Aorta (tissue), 5 donors: ENCODE results near the gene EVPL. TPM values are rescaled to one million over a fixed set of nuclear protein-coding genes. Genes with fewer than 3 reads are reported as not detected.
A peak's percentile ranks its signal among the peaks of the same experiment; 100 is the strongest.
"Not testable (repeated sequence)": the region's sequence is repeated elsewhere in the genome, so short reads cannot be mapped to it uniquely, and the experiment has no call there.

Source experiments
- ATAC-seq: fragments of 200-7000 bp; cut with Tn5 transposase; one replicate; pipeline ENCODE4 v1.9.1; 2022; ENCODE audit warnings: moderate library complexity; ENCODE audit not compliant: low FRiP score
- DNase-seq, 2 donors: peaks; one replicate each; pipeline ENCODE4 v3.0.0-alpha.2; 2020
- H3K27ac ChIP-seq, 2 donors: one replicate each; pipeline ENCODE4 v1.5.1; 2013; ENCODE audit warnings: low read length in 2 of 2, mild to moderate bottlenecking in 2 of 2, moderate library complexity in 2 of 2, control low read depth in 1 of 2, inconsistent platforms in 1 of 2, low read depth in 1 of 2
- H3K27me3 ChIP-seq, 2 donors: one replicate each; pipeline ENCODE4 v1.6.1; 2013; ENCODE audit warnings: control low read depth in 1 of 2, low read length in 1 of 2, mild to moderate bottlenecking in 1 of 2, moderate library complexity in 1 of 2; ENCODE audit not compliant: insufficient read depth in 2 of 2, control insufficient read depth in 1 of 2
- H3K36me3 ChIP-seq, 2 donors: one replicate each; pipeline ENCODE4 v1.6.1; 2013; ENCODE audit warnings: control low read depth in 1 of 2, low read length in 1 of 2, mild to moderate bottlenecking in 1 of 2; ENCODE audit not compliant: insufficient read depth in 2 of 2, control insufficient read depth in 1 of 2
- H3K4me1 ChIP-seq, 2 donors: one replicate each; pipeline ENCODE4 v1.6.1; 2013; ENCODE audit warnings: low read length in 2 of 2, control low read depth in 1 of 2, mild to moderate bottlenecking in 1 of 2, moderate library complexity in 1 of 2; ENCODE audit not compliant: insufficient read depth in 2 of 2, control insufficient read depth in 1 of 2
- H3K4me3 ChIP-seq, 2 donors: one replicate each; pipeline ENCODE4 v1.5.1; 2013; ENCODE audit warnings: low read length in 2 of 2, control low read depth in 1 of 2, mild to moderate bottlenecking in 1 of 2
- H3K9me3 ChIP-seq: one replicate; pipeline ENCODE4 v1.6.1; 2013; ENCODE audit warnings: mild to moderate bottlenecking, low read length; ENCODE audit not compliant: control insufficient read depth
- WGBS, 2 donors: extraction: QIAGEN DNeasy Blood & Tissue Kit; methylation state at CpG; one replicate each; pipeline ENCODE4 v1.1.7; 2013; 5-methylcytosine and 5-hydroxymethylcytosine counted together
- intact Hi-C, 2 donors: fragments of 100-400 bp; cut with DNase I; formaldehyde crosslinking; loops; one replicate each; pipeline versions ENCODE4 v1.14.2 to v1.15.0; 2022
- polyA plus RNA-seq, 2 donors: library from polyadenylated mRNA; stranded (reverse); fragments of 200-250 nt; gene quantifications; one replicate each; pipeline ENCODE4 v1.2.3, GENCODE V29; 2013
- total RNA-seq, 2 donors: library from RNA; stranded (reverse); fragmentation: NEBNext Ultra II Directional; extraction: Animal tissue kit (Norgen Biotek cat#: 25700); gene quantifications; one replicate each; pipeline ENCODE4 v1.2.1, GENCODE V29; 2021
- donor health status: healthy with polysubstance abuse.
- donor health status: Bipolar disorder and iron deficiency.
- donor health status: DM: no; HTN: no; CAD: no.
- donor health status: DM: no; HTN: no; CAD: no.
- donor health status: DM: yes; HTN: yes; CAD: no.

Gene EVPL
- total and polyA plus RNA-seq, 4 donors: 0.10 to 12.5 (median 0.19) TPM

DNA sequence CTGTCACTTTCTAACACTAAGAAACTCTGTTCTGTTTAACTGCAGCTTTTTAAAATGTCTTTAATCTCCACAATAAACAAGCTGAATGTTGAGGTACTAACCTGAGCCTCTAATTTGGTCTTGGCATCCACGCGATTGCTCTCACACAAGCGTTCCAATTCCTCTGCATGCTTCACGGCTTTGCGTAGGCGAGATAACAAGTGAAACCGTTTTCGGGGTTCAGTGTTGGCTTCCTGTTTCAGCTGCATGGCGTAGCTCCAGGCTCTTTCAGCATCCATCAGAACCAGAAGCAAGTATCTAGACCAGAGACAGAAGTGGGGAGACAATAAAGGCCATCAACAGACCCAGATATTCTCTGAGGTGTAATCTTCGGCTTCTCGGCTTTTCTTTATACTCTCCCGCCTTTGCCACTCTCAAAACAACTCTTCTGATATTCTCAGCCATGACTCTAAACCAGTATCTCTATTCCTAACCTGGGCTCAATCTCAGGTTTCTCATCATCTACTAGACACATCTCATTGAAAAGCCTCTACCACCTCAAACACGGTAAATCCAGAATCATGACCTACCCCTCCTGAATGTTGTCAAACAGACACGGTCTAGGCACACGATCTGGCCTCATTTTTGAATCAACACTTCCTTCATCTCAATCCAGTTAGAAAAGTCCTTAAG, 36.9 kb upstream of the EVPL start:
- 85 to 86% methylated on average over 15 of the region's 15 CpGs for WGBS, 2 donors
- Histone ChIP-seq H3K27ac (no peak overlapping the region), H3K27me3 (no peaks in the 10 kb centered on the region), H3K9me3 (no peaks in the 10 kb centered on the region), H3K36me3 (peaks cover 13 to 18% of the 10 kb centered on the region in 2 donors), H3K4me1 (no peaks in the 10 kb centered on the region), H3K4me3 (no peak overlapping the region)
- DNase-seq (peak in 1 of 2 donors; percentile 15), ATAC-seq (no peak)
- intact Hi-C loops: no loop called here

DNA sequence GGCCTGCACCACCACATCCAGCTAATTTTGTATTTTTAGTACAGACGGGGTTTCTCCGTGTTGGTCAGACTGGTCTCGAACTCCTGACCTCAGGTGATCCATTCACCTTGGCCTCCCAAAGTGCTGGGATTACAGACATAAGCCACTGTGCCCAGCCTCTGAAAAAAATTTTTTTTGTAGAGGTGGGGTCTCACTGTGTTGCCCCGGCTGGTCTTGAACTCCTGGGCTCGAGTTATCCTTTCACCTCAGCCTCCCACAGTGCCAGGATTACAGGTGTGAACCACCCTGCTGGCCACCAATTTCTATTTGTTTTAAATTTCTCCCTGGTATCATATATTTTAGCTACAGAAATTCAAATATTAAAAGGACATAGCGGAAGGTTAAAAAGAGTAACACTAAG, 31.2 kb upstream of the EVPL start:
- H3K27me3 ChIP-seq, H3K4me3 ChIP-seq, H3K27ac ChIP-seq, H3K9me3 ChIP-seq, H3K4me1 ChIP-seq, ATAC-seq, intact Hi-C loops: not testable (repeated sequence)
- WGBS, 2 donors: 86 to 92% methylated on average over 6 of the region's 6 CpGs
- peaks cover 9 to 11% of the 10 kb centered on the region in 2 donors for H3K36me3 ChIP-seq
- DNase-seq: peak in 1 of 2 donors; percentile 14

DNA sequence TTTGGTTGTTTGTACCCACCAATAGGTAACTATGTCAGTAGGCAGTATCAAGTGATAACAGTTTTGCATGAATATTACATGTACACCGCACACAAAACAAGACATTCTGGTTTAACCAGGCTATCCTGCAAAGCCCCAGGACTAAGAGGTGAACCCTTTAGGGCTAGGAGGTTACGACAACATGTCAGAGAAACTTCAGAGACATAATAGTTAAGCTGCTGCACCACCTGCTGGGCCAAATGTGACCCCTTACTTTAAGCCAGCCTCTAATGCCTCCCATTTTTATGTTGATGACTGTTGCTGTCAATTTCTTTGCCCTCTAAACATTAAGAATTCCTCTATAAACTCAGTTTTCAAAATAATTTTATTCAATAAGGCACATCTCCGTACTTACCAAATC, 29.8 kb upstream of the EVPL start:
- no peak for DNase-seq
- no peaks in the 10 kb centered on the region for H3K4me1 ChIP-seq
- 92 to 98% methylated on average over 3 of the region's 3 CpGs for WGBS, 2 donors
- intact Hi-C loops: no loop called here
- H3K4me3 ChIP-seq: no peak overlapping the region
- no peak for ATAC-seq
- H3K9me3 ChIP-seq: no peaks in the 10 kb centered on the region
- no peak overlapping the region for H3K27ac ChIP-seq
- peaks cover 9 to 12% of the 10 kb centered on the region in 2 donors for H3K36me3 ChIP-seq
- H3K27me3 ChIP-seq: no peaks in the 10 kb centered on the region

DNA sequence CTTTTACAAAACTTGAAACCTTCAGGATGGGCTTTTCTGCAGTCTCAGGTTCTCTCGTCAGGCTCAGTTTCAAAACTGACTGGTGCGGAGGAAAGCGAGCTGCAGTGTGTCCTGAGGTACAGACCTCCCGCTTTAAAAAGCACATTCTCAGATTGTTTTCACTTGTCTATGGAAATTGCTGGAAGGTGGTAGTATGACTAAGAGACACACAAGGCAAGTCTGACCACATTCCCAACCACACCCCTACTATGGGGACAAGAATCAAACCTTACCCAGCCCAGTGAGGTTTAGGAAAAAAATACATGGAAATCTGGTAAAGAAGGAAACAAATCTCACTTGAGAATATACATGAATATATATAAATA, 27.0 kb upstream of the EVPL start:
- WGBS, 2 donors: 90 to 96% methylated on average over 4 of the region's 4 CpGs
- DNase-seq (no peak), ATAC-seq (no peak)
- intact Hi-C loops: no loop called here
- peaks cover 5 to 13% of the 10 kb centered on the region in 2 donors for H3K36me3 ChIP-seq
- no peaks in the 10 kb centered on the region for H3K9me3 ChIP-seq
- H3K4me1 ChIP-seq: no peaks in the 10 kb centered on the region
- no peak overlapping the region for H3K27ac ChIP-seq
- no peak overlapping the region for H3K4me3 ChIP-seq
- no peaks in the 10 kb centered on the region for H3K27me3 ChIP-seq

DNA sequence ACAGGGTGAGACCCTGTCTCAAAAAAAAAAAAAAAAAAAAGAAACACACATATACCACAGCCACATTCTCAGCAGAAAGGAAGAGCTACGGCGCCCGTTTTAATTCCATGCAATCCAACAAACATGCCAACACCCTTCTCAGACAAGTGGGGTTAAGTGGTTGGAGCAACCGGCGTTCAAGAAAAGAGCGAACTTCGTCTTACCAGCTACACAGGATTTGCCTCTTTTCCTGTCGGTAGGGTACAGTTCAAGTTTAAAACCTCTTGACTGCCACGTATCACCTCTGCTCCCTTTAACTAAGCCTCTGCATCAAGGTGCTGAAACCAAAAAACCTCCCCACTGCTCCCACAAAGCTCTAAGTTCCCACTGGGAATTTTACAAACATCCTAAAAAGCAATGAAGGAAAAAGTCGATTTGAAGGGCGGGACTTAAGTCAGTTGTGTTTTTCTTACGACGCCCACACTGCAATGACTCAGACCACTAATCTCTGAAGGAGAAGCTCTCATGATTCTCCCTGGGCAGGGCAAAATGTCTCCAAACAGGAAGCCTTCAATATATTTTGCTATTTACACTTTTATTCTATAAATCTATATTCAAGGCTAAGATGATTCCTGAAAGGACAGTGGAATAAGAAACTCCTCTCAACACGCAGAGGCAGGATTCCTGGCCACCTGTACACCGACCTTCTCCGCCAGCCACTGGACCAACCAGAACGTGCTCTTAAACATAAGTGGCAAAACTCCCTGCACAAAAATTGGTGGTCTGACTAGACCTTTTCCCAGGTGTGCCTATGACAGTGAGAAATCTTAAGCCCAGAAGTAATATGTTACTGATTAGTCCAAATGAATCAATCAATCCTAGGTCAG, 26.4 kb upstream of the EVPL start:
- Histone ChIP-seq H3K4me1 (no peaks in the 10 kb centered on the region), H3K27ac (no peak overlapping the region), H3K27me3 (no peaks in the 10 kb centered on the region), H3K36me3 (peaks cover 8 to 12% of the 10 kb centered on the region in 2 donors), H3K9me3 (no peaks in the 10 kb centered on the region), H3K4me3 (no peak overlapping the region)
- DNase-seq (no peak), ATAC-seq (no peak)
- intact Hi-C loops: no loop called here
- WGBS, 2 donors: 78 to 80% methylated on average over 17 of the region's 17 CpGs

DNA sequence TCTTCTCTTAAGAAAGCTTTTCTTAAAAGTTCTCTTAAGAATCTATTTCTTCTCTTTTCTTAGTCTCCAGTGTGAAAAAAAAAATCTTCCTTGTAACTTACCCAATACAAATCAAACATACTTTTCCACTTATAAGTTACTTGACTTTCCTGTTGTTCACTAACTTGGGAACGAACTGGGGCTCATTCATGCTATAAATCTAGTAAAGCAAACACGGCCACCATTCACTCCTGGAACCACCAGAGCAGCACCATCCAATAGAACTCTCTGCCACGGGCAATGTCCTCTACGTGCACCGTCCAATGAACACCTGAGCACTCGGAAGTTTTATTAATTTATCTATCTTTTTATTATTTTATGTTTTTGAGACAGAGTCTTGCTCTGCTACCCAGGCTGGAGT, 24.5 kb upstream of the EVPL start:
- intact Hi-C loops: no loop called here
- Histone ChIP-seq H3K36me3 (peaks cover 11 to 15% of the 10 kb centered on the region in 2 donors), H3K27ac (no peak overlapping the region), H3K4me3 (no peak overlapping the region), H3K27me3 (no peaks in the 10 kb centered on the region), H3K9me3 (no peaks in the 10 kb centered on the region), H3K4me1 (no peaks in the 10 kb centered on the region)
- peak in 1 of 2 donors; percentile 0 for DNase-seq
- 66 to 70% methylated on average over 6 of the region's 6 CpGs for WGBS, 2 donors
- no peak for ATAC-seq

DNA sequence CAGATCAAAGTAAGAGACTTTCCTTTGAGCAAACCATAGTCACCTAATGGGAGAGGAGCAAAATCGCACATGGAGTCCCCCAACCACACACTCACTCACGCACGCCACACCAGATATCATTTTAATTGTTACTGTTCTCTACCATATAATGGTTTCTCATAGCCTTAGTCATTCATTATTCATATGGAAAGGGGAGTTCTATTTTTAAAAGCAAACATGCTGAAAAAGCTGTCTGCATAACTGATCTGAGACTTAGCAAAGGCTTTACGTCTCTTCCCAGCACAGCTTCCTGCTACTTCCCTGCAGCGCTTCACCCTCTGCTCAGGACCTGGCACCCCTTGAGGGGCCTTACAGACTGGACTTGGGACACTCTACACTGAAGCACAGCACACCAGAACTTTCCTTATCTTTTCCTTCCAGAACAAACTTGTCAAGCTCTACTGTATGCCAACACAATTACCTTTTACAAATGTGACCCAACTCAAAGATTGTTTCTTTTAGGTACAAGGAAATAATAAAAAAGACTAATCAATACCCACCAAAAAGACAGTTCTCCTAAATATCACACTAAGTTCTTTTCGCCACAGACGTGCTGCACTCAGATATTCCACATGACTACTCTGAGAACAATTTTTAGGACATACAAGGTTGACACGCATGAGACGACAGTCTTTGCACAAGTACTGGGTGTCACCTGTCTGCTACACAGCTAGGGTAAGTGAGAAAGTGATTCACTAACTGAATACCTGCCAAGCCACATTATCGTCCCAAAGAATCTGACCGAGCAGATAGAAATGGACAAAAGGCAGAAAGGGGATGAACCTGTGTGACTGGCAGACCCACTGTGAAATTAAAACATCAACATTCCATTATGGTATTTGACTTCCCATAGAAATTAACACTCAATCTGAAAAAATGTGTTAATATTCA, 23.7 kb upstream of the EVPL start:
- 90 to 91% methylated on average over 11 of the region's 11 CpGs for WGBS, 2 donors
- no peaks in the 10 kb centered on the region for H3K27me3 ChIP-seq
- no peaks in the 10 kb centered on the region for H3K9me3 ChIP-seq
- H3K4me3 ChIP-seq: no peak overlapping the region
- H3K4me1 ChIP-seq: no peaks in the 10 kb centered on the region
- intact Hi-C loops: no loop called here
- ATAC-seq: no peak
- H3K36me3 ChIP-seq: peaks cover 11 to 15% of the 10 kb centered on the region in 2 donors
- H3K27ac ChIP-seq: no peak overlapping the region
- peak in 1 of 2 donors; percentile 25 for DNase-seq

DNA sequence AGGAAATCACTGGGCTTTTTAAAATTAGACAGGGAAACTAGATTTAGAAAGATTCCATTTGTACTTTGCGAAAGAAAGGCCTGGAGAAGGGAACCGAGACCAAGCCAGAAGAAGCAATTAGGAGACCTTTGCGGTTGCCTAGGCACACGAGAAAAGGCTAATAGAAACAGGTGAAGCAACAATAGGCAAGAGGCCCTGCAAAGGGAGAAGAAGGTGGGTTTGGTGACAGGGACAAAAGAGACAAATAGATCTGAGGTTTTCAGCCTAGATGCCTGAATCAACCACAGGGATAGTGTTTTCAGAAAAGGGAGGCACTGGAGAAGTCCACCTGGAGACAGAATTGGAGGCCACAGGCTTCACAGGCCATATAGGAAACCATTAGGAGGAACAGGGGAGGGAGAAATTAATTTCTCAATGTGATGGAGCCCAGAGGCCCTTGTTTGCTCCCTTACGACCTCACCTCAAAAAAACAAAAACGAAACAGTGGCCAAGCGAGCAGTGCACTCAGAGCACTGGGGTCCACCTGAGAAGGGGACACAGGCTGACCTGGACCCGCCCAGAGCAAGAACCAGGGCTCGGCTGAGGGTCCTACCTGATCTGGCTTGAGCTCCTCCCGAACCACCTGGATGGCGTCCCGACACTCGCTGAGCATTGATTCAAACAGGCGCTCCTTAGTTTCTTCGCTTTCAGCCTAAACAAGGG, 22.9 kb upstream of the EVPL start:
- H3K27ac ChIP-seq: no peak overlapping the region

More for the DNA sequence above, 22.9 kb upstream of the EVPL start:
- Histone ChIP-seq H3K4me3 (no peak overlapping the region), H3K4me1 (no peaks in the 10 kb centered on the region), H3K36me3 (peaks cover 12 to 15% of the 10 kb centered on the region in 2 donors), H3K27me3 (no peaks in the 10 kb centered on the region), H3K9me3 (no peaks in the 10 kb centered on the region)
- WGBS, 2 donors: 90 to 91% methylated on average over 15 of the region's 15 CpGs
- ATAC-seq (no peak), DNase-seq (peak in 1 of 2 donors; percentile 73)
- intact Hi-C loops: no loop called here
